H7 (cell line): ENCODE results near the gene REPS2. TPM values are rescaled to one million over a fixed set of nuclear protein-coding genes. Genes with fewer than 3 reads are reported as not detected.

Source experiments
- DNase-seq: peaks from one replicate; pipeline ENCODE4 v3.0.0; 2012
- H3K27me3 ChIP-seq: 2 replicates; pipeline ENCODE4 v1.6.0; 2011; ENCODE audit warnings: mild to moderate bottlenecking, low read length; ENCODE audit not compliant: control insufficient read depth, insufficient read depth
- H3K36me3 ChIP-seq: replicated peaks from 2 replicates; pipeline ENCODE4 v1.5.1; 2011; ENCODE audit warnings: low read length; ENCODE audit not compliant: control insufficient read depth, insufficient read depth
- H3K4me3 ChIP-seq: 2 replicates; pipeline ENCODE4 v1.5.1; 2011; ENCODE audit warnings: low read depth, mild to moderate bottlenecking, control low read depth, low read length, moderate library complexity; ENCODE audit not compliant: insufficient read depth
- total RNA-seq: library from RNA; depleted of rRNA; stranded (reverse); fragments of >200 nt; shearing (Covaris generic); gene quantifications from 2 replicates; pipeline ENCODE4 v1.2.3, GENCODE V29; 2014

The REPS2 gene
- total RNA-seq, 1 experiment from 2014 or later, result 0.31 TPM

- Histone ChIP-seq H3K4me3 (no peak overlapping the region), H3K36me3 (no peaks in the 10 kb centered on the region), H3K27me3 (no peaks in the 10 kb centered on the region)
- no peak for DNase-seq
Observed at GRCh38 chrX:17047224-17047623, 100.8 kb downstream of the REPS2 start.

DNA sequence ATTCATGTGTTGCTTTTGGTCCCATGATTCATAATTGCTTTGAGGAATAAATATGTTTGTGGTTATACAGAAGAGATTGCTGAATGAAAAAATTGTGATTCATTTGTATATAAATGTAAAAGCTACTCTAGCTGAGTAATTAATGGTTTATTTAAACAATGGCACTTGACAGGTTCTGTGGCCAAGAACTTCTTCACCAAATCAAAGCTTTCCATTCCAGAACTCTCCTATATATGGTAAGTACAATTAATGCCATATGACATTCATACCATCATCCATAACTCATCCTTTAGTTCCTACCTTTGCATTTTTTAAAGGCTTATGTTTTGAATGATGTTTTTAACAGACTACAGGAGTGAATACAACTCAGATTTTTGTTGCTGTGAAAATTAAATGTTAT is 105.8 kb downstream of the REPS2 start:
- Histone ChIP-seq H3K36me3 (no peaks in the 10 kb centered on the region), H3K27me3 (no peaks in the 10 kb centered on the region), H3K4me3 (no peak overlapping the region)
- DNase-seq, result no peak

DNA sequence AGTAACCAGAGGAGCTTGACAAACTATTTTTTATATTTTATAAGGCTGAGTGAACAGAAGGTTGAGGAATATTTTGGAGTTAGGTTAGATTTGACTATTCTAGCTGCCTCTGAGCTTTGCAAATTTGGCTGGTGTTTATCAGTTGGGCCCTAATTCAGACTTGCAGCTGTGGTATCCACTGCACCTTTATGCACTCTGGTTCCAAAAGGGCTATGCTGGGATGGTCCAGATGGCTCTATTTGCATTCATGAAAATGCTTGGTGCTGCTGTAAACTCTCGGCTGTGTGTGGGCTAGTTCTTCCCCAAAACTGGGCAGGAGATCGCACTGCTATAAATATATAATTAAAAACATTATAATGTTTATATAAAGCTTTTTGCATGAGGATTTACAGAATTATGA is 106.3 kb downstream of the REPS2 start:
- DNase-seq, result no peak
- no peaks in the 10 kb centered on the region for H3K27me3 ChIP-seq
- no peaks in the 10 kb centered on the region for H3K36me3 ChIP-seq
- no peak overlapping the region for H3K4me3 ChIP-seq

- Histone ChIP-seq H3K27me3 (no peaks in the 10 kb centered on the region), H3K4me3 (no peak overlapping the region), H3K36me3 (no peaks in the 10 kb centered on the region)
- no peak for DNase-seq
Observed at GRCh38 chrX:17053502-17053901, 107.0 kb downstream of the REPS2 start.

- Histone ChIP-seq H3K36me3 (no peaks in the 10 kb centered on the region), H3K4me3 (no peak overlapping the region), H3K27me3 (no peaks in the 10 kb centered on the region)
- no peak for DNase-seq
Observed at GRCh38 chrX:17056868-17057608, 110.6 kb downstream of the REPS2 start.

DNA sequence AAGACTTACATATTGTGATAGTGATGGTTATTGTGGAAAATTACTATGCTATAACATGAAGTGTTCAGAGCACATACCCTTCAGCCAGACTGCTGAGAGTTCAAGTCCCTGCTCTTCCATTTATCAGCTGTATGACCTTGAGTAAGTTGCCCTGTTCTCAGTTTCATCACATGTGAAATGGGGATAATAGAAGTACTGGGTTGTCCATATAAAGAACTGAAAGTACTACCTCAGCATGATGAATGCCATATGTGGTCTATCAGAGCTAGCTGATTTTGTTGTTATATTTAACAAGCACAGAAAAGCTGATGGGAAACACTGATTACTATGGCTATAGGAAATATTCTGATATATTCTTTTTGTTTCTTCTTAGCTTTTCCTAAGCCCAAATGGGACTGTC is 115.6 kb downstream of the REPS2 start:
- no peak for DNase-seq
- H3K36me3 ChIP-seq, result no peaks in the 10 kb centered on the region
- no peak overlapping the region for H3K4me3 ChIP-seq
- H3K27me3 ChIP-seq, result no peaks in the 10 kb centered on the region

- Histone ChIP-seq H3K4me3 (no peak overlapping the region), H3K27me3 (no peaks in the 10 kb centered on the region), H3K36me3 (no peaks in the 10 kb centered on the region)
- DNase-seq, result no peak
Observed at GRCh38 chrX:17065100-17065499, 118.6 kb downstream of the REPS2 start.

DNA sequence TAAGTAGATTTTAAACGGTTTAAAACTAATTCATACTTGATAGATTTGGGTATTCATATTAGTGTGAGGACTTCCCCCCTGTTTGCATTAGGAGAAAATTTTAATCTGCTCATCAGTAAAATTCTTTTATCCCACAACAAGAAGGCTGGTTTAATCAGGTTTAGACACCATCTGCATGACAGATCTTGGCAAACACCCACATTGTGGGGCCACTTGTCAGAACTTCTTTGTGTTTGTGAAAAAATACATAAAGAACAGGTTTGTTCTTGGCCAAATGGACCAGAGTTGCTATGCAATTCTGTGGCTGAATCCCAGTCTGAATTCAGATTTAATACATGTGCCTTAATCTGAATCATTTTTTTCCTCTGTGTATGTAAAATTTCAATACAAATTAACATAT is 121.1 kb downstream of the REPS2 start:
- no peaks in the 10 kb centered on the region for H3K27me3 ChIP-seq
- DNase-seq, result no peak
- H3K4me3 ChIP-seq, result no peak overlapping the region

DNA sequence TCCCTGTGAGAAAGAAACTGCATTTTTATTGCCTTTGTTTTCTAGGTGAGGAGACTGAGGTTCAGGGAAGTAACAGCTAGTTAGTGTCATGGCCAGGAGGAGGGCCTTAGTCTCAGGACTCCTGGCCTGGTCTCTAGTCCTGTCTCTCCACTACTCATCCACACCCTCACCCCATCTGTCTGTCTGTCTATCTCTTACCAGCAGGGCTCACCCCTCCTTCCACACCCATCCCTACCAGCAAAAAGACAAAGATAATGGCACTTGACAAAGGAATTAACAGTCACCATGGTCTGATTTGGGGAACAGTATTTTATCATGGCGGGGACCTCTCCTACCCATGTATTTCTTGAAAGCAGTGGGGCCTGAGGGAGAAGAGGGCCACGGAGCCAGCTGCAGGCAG is 125.8 kb downstream of the REPS2 start:
- no peak for DNase-seq
- Histone ChIP-seq H3K27me3 (no peaks in the 10 kb centered on the region), H3K36me3 (no peaks in the 10 kb centered on the region)

More for the DNA sequence above, 121.1 kb downstream of the REPS2 start:
- no peaks in the 10 kb centered on the region for H3K36me3 ChIP-seq

GRCh38 chrX:17072721-17073230 is 126.3 kb downstream of the REPS2 start:
- H3K36me3 ChIP-seq, result no peaks in the 10 kb centered on the region
- no peak for DNase-seq
- no peaks in the 10 kb centered on the region for H3K27me3 ChIP-seq
- no peak overlapping the region for H3K4me3 ChIP-seq

More for the DNA sequence above, 125.8 kb downstream of the REPS2 start:
- no peak overlapping the region for H3K4me3 ChIP-seq

- Histone ChIP-seq H3K4me3 (no peak overlapping the region), H3K27me3 (no peaks in the 10 kb centered on the region), H3K36me3 (no peaks in the 10 kb centered on the region)
- no peak for DNase-seq
Observed at GRCh38 chrX:17075004-17075403, 128.5 kb downstream of the REPS2 start.

- Histone ChIP-seq H3K4me3 (no peak overlapping the region), H3K27me3 (no peaks in the 10 kb centered on the region), H3K36me3 (no peaks in the 10 kb centered on the region)
- DNase-seq, result no peak
Observed at GRCh38 chrX:17077361-17077760, 130.9 kb downstream of the REPS2 start.

GRCh38 chrX:17078031-17078720 is 131.7 kb downstream of the REPS2 start:
- Histone ChIP-seq H3K4me3 (no peak overlapping the region), H3K36me3 (no peaks in the 10 kb centered on the region), H3K27me3 (no peaks in the 10 kb centered on the region)
- no peak for DNase-seq

DNA sequence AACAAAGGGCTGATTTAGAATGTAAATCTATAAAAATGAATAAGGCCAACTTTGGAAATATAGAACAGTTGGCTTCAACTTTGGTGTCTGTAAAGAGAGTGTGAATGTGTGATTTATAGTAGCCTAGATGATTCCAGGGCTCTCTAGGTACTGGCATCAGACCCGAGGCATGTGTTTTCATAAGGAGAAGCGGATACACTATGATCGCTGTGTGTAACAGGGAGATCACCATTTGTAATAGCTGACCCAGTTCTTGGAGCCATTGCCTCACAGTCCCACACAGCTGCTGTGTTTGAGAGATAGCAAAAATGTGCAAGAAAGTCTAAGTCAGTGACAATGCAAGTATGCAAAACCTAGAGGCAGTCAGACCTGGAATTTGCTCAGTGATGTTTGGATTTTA is 135.1 kb downstream of the REPS2 start:
- DNase-seq, result no peak
- Histone ChIP-seq H3K27me3 (no peaks in the 10 kb centered on the region), H3K4me3 (no peak overlapping the region), H3K36me3 (no peaks in the 10 kb centered on the region)

- no peak overlapping the region for H3K4me3 ChIP-seq
- no peaks in the 10 kb centered on the region for H3K36me3 ChIP-seq
- DNase-seq, result no peak
- H3K27me3 ChIP-seq, result no peaks in the 10 kb centered on the region
Observed at GRCh38 chrX:17081968-17082367, 135.5 kb downstream of the REPS2 start.
